GM12875 (cell line): ENCODE data around the gene MAMDC2.

Experiments
- H3K4me3 ChIP-seq: one replicate; pipeline ENCODE4 v1.5.1; 2011; ENCODE audit warnings: low read depth, low read length, control low read depth
- CTCF ChIP-seq: IDR thresholded peaks from 2 replicates; pipeline ENCODE4 v1.5.1; 2011; ENCODE audit warnings: low read depth, mild to moderate bottlenecking, control low read depth, inconsistent platforms, low read length, moderate library complexity, borderline replicate concordance; ENCODE audit not compliant: insufficient read depth

Gene MAMDC2

GRCh38 chr9:70257502-70257901 lies 213.9 kb downstream of the MAMDC2 start:
- TF ChIP-seq CTCF: no peak
- no peak overlapping the region for H3K4me3 ChIP-seq

DNA sequence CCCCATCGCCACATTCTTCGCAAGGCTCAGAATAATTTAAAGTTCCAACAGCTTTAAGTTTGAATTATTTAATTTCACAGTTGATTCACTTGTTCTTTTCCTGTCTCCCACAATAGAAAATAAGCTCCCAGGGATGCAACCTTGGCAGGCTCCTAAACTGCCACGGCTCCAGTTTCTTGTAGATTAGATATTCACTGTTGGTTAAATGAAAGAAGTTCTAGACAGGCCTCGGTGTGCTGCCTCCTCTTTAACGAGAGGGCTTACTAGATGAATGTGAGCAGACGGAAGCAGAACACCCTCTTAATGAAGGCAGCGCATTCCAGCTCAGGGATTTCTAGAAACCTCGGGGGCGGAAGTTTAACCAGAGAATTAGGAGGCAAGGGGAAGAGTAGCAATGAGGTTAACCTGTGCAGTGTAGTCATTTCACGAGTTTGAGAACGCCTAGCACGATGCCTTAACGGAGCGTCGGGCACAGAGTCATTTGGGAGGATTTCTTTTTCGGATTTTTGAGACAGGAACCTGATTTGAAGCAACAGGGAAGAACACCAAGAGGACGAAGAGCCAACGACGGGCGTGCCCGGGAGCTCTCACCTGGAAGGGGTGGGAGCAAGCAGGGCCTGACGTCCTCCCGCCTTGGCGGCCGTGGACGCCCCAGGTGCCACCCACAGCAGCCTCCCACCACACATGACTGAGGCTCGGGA lies 214.5 kb downstream of the MAMDC2 start:
- TF ChIP-seq CTCF: no peak
- peak overlapping the region; percentile 26 for H3K4me3 ChIP-seq

GRCh38 chr9:70258692-70259511 lies 215.3 kb downstream of the MAMDC2 start, which contains the start of gene SMC5:
TSS of gene SMC5 (plus strand) at chr9:70258978. CDS start at chr9:70259079, 101 bp downstream.
- no peak for TF ChIP-seq CTCF
- peak within 1 kb of the TSS; percentile 92 for H3K4me3 ChIP-seq

GRCh38 chr9:70259512-70259802 lies 215.8 kb downstream of the MAMDC2 start:
- TF ChIP-seq CTCF: no peak
- peak overlapping the region; percentile 92 for H3K4me3 ChIP-seq

GRCh38 chr9:70260007-70260443 lies 216.4 kb downstream of the MAMDC2 start:
- H3K4me3 ChIP-seq: peak overlapping the region; percentile 92
- no peak for TF ChIP-seq CTCF

DNA sequence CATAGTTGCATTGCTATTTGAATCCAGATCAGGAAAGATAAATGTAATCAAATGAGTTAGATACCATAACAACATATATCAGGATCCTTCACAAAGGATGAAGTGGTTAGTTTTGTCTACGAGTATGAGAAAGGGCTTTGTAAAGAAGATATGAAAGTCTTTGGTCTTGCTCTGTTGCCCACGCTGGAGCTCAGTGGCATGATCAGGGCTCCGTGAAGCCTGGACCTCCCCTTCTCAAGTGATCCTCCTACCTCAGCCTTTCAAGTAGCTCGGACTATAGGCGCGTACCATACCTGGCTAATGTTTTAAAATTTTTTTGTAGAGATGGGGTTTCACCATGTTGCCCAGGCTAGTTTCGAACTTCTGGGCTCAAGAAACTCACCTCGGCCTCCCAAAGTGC lies 217.0 kb downstream of the MAMDC2 start:
- H3K4me3 ChIP-seq: peak overlapping the region; percentile 12
- TF ChIP-seq CTCF: no peak

DNA sequence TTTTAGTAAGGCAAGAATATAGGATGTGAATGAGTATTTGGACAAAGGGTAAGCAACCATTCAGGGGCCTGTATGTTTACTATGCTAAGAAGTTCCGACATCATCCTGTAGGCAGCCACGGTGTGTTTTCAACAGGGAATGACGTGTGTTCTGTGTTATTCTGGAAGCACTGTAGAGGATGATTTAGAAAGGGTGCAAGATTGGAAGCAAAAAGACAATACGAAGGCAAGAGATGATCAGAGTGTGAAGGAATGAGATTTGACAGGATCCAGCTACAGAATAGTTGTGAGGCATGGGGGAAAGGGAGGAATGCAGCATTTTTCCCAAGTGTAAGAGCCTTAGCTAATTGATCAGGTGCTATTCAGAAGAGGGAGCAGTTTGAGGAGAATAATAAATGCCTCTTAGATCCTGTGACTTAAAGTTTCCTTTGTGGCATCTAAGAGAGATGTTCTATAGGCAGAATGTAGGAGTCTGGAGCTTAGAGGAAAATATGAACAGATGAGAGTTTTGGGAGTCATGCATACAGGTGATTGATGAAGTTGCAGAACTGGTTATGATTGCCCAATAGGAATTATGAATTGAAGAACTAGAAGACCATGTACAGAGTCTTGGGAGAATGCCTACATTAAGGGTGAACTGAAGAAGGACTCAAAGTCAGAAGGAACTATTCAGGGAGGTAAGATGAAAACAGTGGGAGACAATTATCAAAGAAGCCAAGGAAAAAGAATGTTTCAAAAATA lies 217.7 kb downstream of the MAMDC2 start:
- H3K4me3 ChIP-seq: no peak overlapping the region
- no peak for TF ChIP-seq CTCF
